KOPT-K1 (cell line): ENCODE measurements around the gene CRB2.
"Not testable (repeated sequence)": the region's sequence is repeated elsewhere in the genome, so short reads cannot be mapped to it uniquely, and the experiment has no call there.

Experiments
- H3K27ac ChIP-seq: fragments of 200-600 bp; sonication (generic); 2 replicates; pipeline ENCODE4 v1.5.1; 2016; ENCODE audit warnings: antibody characterized with exemption, mild to moderate bottlenecking, low read depth, low read length; ENCODE audit not compliant: poor library complexity, severe bottlenecking
- H3K36me3 ChIP-seq: fragments of 200-600 bp; sonication (generic); 2 replicates; pipeline ENCODE4 v1.5.1; 2017; ENCODE audit warnings: antibody characterized with exemption, mild to moderate bottlenecking, low read length, moderate library complexity; ENCODE audit not compliant: insufficient read depth
- H3K9me3 ChIP-seq: fragments of 200-600 bp; sonication (generic); 2 replicates; pipeline ENCODE4 v1.5.1; 2017; ENCODE audit warnings: antibody characterized with exemption, low read length, mild to moderate bottlenecking; ENCODE audit not compliant: insufficient read depth, poor library complexity, severe bottlenecking

CRB2 gene

GRCh38 chr9:123322273-123323195 lies 33.5 kb upstream of the CRB2 start:
- Histone ChIP-seq H3K36me3 (no peaks in the 10 kb centered on the region), H3K9me3 (no peaks in the 10 kb centered on the region), H3K27ac (peak overlapping the region; percentile 80)

- no peaks in the 10 kb centered on the region for H3K9me3 ChIP-seq
- H3K27ac ChIP-seq: peak overlapping the region; percentile 80
- no peaks in the 10 kb centered on the region for H3K36me3 ChIP-seq
Measured at GRCh38 chr9:123323196-123324013, 32.6 kb upstream of the CRB2 start.

- Histone ChIP-seq H3K27ac (no peak overlapping the region), H3K36me3 (no peaks in the 10 kb centered on the region), H3K9me3 (no peaks in the 10 kb centered on the region)
Measured at GRCh38 chr9:123324767-123325183, 31.2 kb upstream of the CRB2 start.

GRCh38 chr9:123326187-123326586 lies 29.8 kb upstream of the CRB2 start:
- Histone ChIP-seq H3K36me3 (no peaks in the 10 kb centered on the region), H3K27ac (no peak overlapping the region), H3K9me3 (no peaks in the 10 kb centered on the region)

- no peaks in the 10 kb centered on the region for H3K9me3 ChIP-seq
- peak overlapping the region; percentile 26 for H3K27ac ChIP-seq
- H3K36me3 ChIP-seq: no peaks in the 10 kb centered on the region
Measured at GRCh38 chr9:123326662-123327093, 29.3 kb upstream of the CRB2 start.

- H3K36me3 ChIP-seq: no peaks in the 10 kb centered on the region
- no peaks in the 10 kb centered on the region for H3K9me3 ChIP-seq
- no peak overlapping the region for H3K27ac ChIP-seq
Measured at GRCh38 chr9:123327697-123328100, 28.3 kb upstream of the CRB2 start.

- H3K36me3 ChIP-seq: no peaks in the 10 kb centered on the region
- H3K9me3 ChIP-seq: no peaks in the 10 kb centered on the region
- H3K27ac ChIP-seq: no peak overlapping the region
Measured at GRCh38 chr9:123329329-123329955, 26.6 kb upstream of the CRB2 start.

GRCh38 chr9:123331346-123332060 lies 24.5 kb upstream of the CRB2 start:
- Histone ChIP-seq H3K27ac (no peak overlapping the region), H3K36me3 (no peaks in the 10 kb centered on the region), H3K9me3 (no peaks in the 10 kb centered on the region)

- not testable (repeated sequence) for H3K27ac ChIP-seq, H3K36me3 ChIP-seq, H3K9me3 ChIP-seq
Measured at GRCh38 chr9:123333058-123333669, 22.8 kb upstream of the CRB2 start.

- Histone ChIP-seq H3K27ac (no peak overlapping the region), H3K36me3 (no peaks in the 10 kb centered on the region), H3K9me3 (no peaks in the 10 kb centered on the region)
Measured at GRCh38 chr9:123334639-123335038, 21.4 kb upstream of the CRB2 start.

- H3K9me3 ChIP-seq: no peaks in the 10 kb centered on the region
- H3K36me3 ChIP-seq: no peaks in the 10 kb centered on the region
- no peak overlapping the region for H3K27ac ChIP-seq
Measured at GRCh38 chr9:123335193-123335985, 20.6 kb upstream of the CRB2 start.

- no peaks in the 10 kb centered on the region for H3K36me3 ChIP-seq
- H3K9me3 ChIP-seq: no peaks in the 10 kb centered on the region
- H3K27ac ChIP-seq: no peak overlapping the region
Measured at GRCh38 chr9:123335986-123336329, 20.0 kb upstream of the CRB2 start.

- Histone ChIP-seq H3K36me3 (no peaks in the 10 kb centered on the region), H3K9me3 (no peaks in the 10 kb centered on the region), H3K27ac (no peak overlapping the region)
Measured at GRCh38 chr9:123336449-123336848, 19.5 kb upstream of the CRB2 start.

GRCh38 chr9:123336959-123337358 lies 19.0 kb upstream of the CRB2 start:
- Histone ChIP-seq H3K36me3 (no peaks in the 10 kb centered on the region), H3K9me3 (no peaks in the 10 kb centered on the region), H3K27ac (no peak overlapping the region)
